CD14-positive monocyte (primary cell): Measurements from ENCODE around the gene CTBP2. TPM values are rescaled to one million over a fixed set of nuclear protein-coding genes. Genes with fewer than 3 reads are reported as not detected.

Source experiments
- DNase-seq, 3 donors: peaks; one replicate each; pipeline ENCODE4 v3.0.0-alpha.2; 2011 to 2022
- H2AFZ ChIP-seq: 2 replicates; pipeline ENCODE4 v1.6.0; 2012; ENCODE audit warnings: mild to moderate bottlenecking, low read depth, low read length, inconsistent platforms; ENCODE audit not compliant: insufficient read depth, poor library complexity, severe bottlenecking
- H3K27ac ChIP-seq, 2 donors: 1 replicate in 1 of 2; 2 replicates in 1 of 2; pipeline ENCODE4 v1.5.1; 2012 to 2013; ENCODE audit warnings: low read length in 2 of 2, control low read depth in 1 of 2, inconsistent platforms in 1 of 2, low read depth in 1 of 2, mild to moderate bottlenecking in 1 of 2
- H3K27me3 ChIP-seq, 2 donors: one replicate each; pipeline versions ENCODE4 v1.6.0 to v1.6.1; 2011 to 2013; ENCODE audit warnings: low read length in 2 of 2; ENCODE audit not compliant: control insufficient read depth in 2 of 2, insufficient read depth in 2 of 2
- H3K36me3 ChIP-seq, 2 donors: replicated peaks in 1 of 2; 1 replicate in 1 of 2; 2 replicates in 1 of 2; pipeline versions ENCODE4 v1.5.1 to v1.6.1; 2012 to 2013; ENCODE audit warnings: low read length in 2 of 2, control low read depth in 1 of 2, inconsistent platforms in 1 of 2, mild to moderate bottlenecking in 1 of 2; ENCODE audit not compliant: insufficient read depth in 2 of 2, control insufficient read depth in 1 of 2
- H3K4me1 ChIP-seq, 2 donors: 1 replicate in 1 of 2; 2 replicates in 1 of 2; pipeline versions ENCODE4 v1.5.1 to v1.6.1; 2012 to 2013; ENCODE audit warnings: low read length in 2 of 2, control low read depth in 1 of 2, inconsistent platforms in 1 of 2, mild to moderate bottlenecking in 1 of 2, moderate library complexity in 1 of 2; ENCODE audit not compliant: insufficient read depth in 2 of 2, control insufficient read depth in 1 of 2
- H3K4me2 ChIP-seq: replicated peaks from 2 replicates; pipeline ENCODE3; 2012; ENCODE audit warnings: low read length, moderate library complexity, mild to moderate bottlenecking; ENCODE audit not compliant: poor library complexity, severe bottlenecking; ENCODE audit errors: extremely low read depth
- H3K4me3 ChIP-seq, 3 experiments: fragments of 200-600 bp in 1 of 3; sonication (generic) in 1 of 3; replicated peaks in 1 of 3; 1 replicate in 2 of 3; 2 replicates in 1 of 3; pipeline ENCODE4 v1.5.1; 2011 to 2013; ENCODE audit warnings: low read length in 3 of 3, mild to moderate bottlenecking in 3 of 3, control low read depth in 2 of 3, low read depth in 2 of 3, inconsistent platforms in 1 of 3, moderate library complexity in 1 of 3
- H3K79me2 ChIP-seq: 2 replicates; pipeline ENCODE4 v1.6.0; 2012; ENCODE audit warnings: mild to moderate bottlenecking, control low read depth, inconsistent platforms, low read length, moderate library complexity; ENCODE audit not compliant: insufficient read depth
- H3K9ac ChIP-seq: 2 replicates; pipeline ENCODE4 v1.6.0; 2017; ENCODE audit warnings: low read length, mild to moderate bottlenecking; ENCODE audit not compliant: insufficient read depth, poor library complexity, severe bottlenecking
- H3K9me3 ChIP-seq, 2 donors: replicated peaks in 1 of 2; 1 replicate in 1 of 2; 2 replicates in 1 of 2; pipeline versions ENCODE4 v1.5.1 to v1.6.1; 2012 to 2013; ENCODE audit warnings: low read length in 2 of 2, control low read depth in 1 of 2; ENCODE audit not compliant: control insufficient read depth in 1 of 2, insufficient read depth in 1 of 2
- H4K20me1 ChIP-seq: 2 replicates; pipeline ENCODE4 v1.6.0; 2012; ENCODE audit warnings: mild to moderate bottlenecking, low read length, control low read depth, moderate library complexity; ENCODE audit not compliant: insufficient read depth
- H3K27ac Mint-ChIP-seq, 7 donors: one replicate each; pipeline ENCODE4 v1.8.0; 2020; ENCODE audit warnings: mild to moderate bottlenecking in 7 of 7, mixed read lengths in 7 of 7, moderate library complexity in 6 of 7, inconsistent platforms in 2 of 7
- H3K27me3 Mint-ChIP-seq, 3 donors: one replicate each; pipeline ENCODE4 v1.8.0; 2021 to 2022; ENCODE audit warnings: low read depth in 3 of 3, mild to moderate bottlenecking in 3 of 3, mixed read lengths in 3 of 3, moderate library complexity in 3 of 3, inconsistent platforms in 1 of 3
- H3K36me3 Mint-ChIP-seq, 2 donors: one replicate each; pipeline ENCODE4 v1.8.0; 2020; ENCODE audit warnings: mixed read lengths in 2 of 2, inconsistent platforms in 1 of 2, mild to moderate bottlenecking in 1 of 2
- H3K4me1 Mint-ChIP-seq: one replicate; pipeline ENCODE4 v1.8.0; 2020; ENCODE audit warnings: mild to moderate bottlenecking, mixed read lengths
- H3K4me3 Mint-ChIP-seq, 2 donors: one replicate each; pipeline ENCODE4 v1.8.0; 2020; ENCODE audit warnings: mild to moderate bottlenecking in 2 of 2, mixed read lengths in 2 of 2, moderate library complexity in 1 of 2
- H3K9me3 Mint-ChIP-seq, 7 donors: one replicate each; pipeline ENCODE4 v1.8.0; 2020 to 2022; ENCODE audit warnings: mixed read lengths in 7 of 7, mild to moderate bottlenecking in 6 of 7, moderate library complexity in 6 of 7, inconsistent platforms in 2 of 7
- CTCF ChIP-seq: fragments of 200-600 bp; IDR thresholded peaks from one replicate; pipeline ENCODE4 v1.8.0; 2022; ENCODE audit warnings: antibody characterized with exemption, mild to moderate bottlenecking
- WGBS: methylation state at CpG from one replicate; pipeline ENCODE4 v1.1.5; 2013; ENCODE audit warnings: missing lambda C conversion rate; ENCODE audit not compliant: insufficient coverage; 5-methylcytosine and 5-hydroxymethylcytosine counted together
- intact Hi-C, 2 donors: fragments of 100-400 bp; cut with micrococcal nuclease; formaldehyde crosslinking; loops; one replicate each; pipeline versions ENCODE4 v1.15.0 to v1.15.1; 2023
- polyA plus RNA-seq, 3 donors: library from polyadenylated mRNA; depleted of rRNA in 1 of 3; unstranded in 2 of 3; stranded (reverse) in 1 of 3; fragments of 300-500 nt in 2 of 3; fragments of >200 nt in 1 of 3; fragmentation: Illumina TruSeq in 2 of 3; gene quantifications; 1 replicate in 2 of 3; 2 replicates in 1 of 3; pipeline ENCODE4 v1.2.3, GENCODE V29; 2012 to 2021

Gene CTBP2
- polyA plus RNA-seq, 3 donors: 40.9 to 87.1 (median 41.1) TPM

DNA sequence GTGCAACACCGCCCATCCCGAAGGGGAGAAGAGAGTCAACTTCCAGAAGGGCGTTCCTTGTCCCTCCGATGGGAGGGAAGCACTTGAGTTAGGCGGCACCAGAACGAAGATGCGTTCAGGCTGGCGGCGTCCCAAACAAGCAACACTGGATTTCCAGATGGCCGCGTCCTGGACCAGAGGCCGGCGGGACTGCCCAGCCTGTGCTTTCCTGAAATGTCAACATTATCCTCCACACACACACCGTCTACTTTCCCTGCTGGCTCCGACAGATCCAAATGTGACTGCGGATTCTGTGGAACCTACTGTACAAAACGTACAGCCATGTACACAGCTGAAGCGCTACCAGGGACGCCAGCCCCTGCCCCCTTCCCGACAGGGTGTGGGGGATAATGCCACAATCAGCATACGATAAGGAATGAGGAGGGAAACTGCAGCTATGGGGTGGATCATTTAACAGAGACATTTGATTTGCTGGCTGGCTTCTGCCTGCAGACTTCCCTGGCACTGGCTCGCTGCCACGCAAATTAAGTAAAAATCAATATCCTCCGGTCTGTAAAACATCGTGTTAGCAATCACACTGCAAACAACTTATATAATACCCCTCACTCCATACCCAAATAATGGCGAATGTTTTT is 136.4 kb downstream of the CTBP2 start:
- H4K20me1 ChIP-seq: peaks cover 99% of the 10 kb centered on the region
- Mint-ChIP-seq H3K36me3 (peaks cover 49 to 78% of the 10 kb centered on the region in 2 donors), H3K27me3 (no peaks in the 10 kb centered on the region), H3K9me3 (peaks cover 0 to 2% (median 0%) of the 10 kb centered on the region in 7 donors), H3K27ac (peak overlapping the region in 3 of 7 donors; percentile 9 to 19 (median 11)), H3K4me1 (peaks cover 22% of the 10 kb centered on the region), H3K4me3 (no peak overlapping the region)
- peaks cover 34 to 92% of the 10 kb centered on the region in 2 donors for H3K36me3 ChIP-seq
- peaks cover 0 to 2% of the 10 kb centered on the region in 2 donors for H3K4me1 ChIP-seq
- H3K27ac ChIP-seq: no peak overlapping the region
- H3K9ac ChIP-seq: no peak overlapping the region
- no peak overlapping the region for H3K4me3 ChIP-seq
- H3K79me2 ChIP-seq: peaks cover 99% of the 10 kb centered on the region
- DNase-seq: no peak
- intact Hi-C loops: no loop called here
- H3K27me3 ChIP-seq: no peaks in the 10 kb centered on the region
- H3K9me3 ChIP-seq: no peaks in the 10 kb centered on the region
- 92% methylated on average over 15 of the region's 26 CpGs for WGBS
- H2AFZ ChIP-seq: no peak overlapping the region
- H3K4me2 ChIP-seq: no peak overlapping the region
- TF ChIP-seq CTCF: no peak

- H3K27ac Mint-ChIP-seq: peak overlapping the region in 1 of 7 donors; percentile 68
- Histone ChIP-seq H2AFZ (no peak overlapping the region), H3K27me3 (no peaks in the 10 kb centered on the region), H3K4me1 (peaks cover 0 to 5% of the 10 kb centered on the region in 2 donors), H3K27ac (no peak overlapping the region), H3K79me2 (peaks cover 99% of the 10 kb centered on the region), H3K9me3 (no peaks in the 10 kb centered on the region), H3K4me3 (no peak overlapping the region), H4K20me1 (peaks cover 99% of the 10 kb centered on the region), H3K4me2 (no peak overlapping the region), H3K9ac (no peak overlapping the region), H3K36me3 (peaks cover 30 to 85% of the 10 kb centered on the region in 2 donors)
- no peaks in the 10 kb centered on the region for H3K27me3 Mint-ChIP-seq
- H3K4me1 Mint-ChIP-seq: peaks cover 26% of the 10 kb centered on the region
- intact Hi-C loops: no loop called here
- DNase-seq: no peak
- WGBS: 95% methylated on average over 20 of the region's 21 CpGs
- no peak overlapping the region for H3K4me3 Mint-ChIP-seq
- H3K9me3 Mint-ChIP-seq: peaks cover 0 to 2% (median 0%) of the 10 kb centered on the region in 7 donors
- TF ChIP-seq CTCF: no peak
- peaks cover 46 to 80% of the 10 kb centered on the region in 2 donors for H3K36me3 Mint-ChIP-seq
Observed at GRCh38 chr10:125023255-125023654, 137.1 kb downstream of the CTBP2 start.
